Hematopoietic multipotent progenitor cell treated with erythropoietin and hydrocortisone succinate and interleukin-3 and kit ligand, for 6 days (in vitro differentiated cells): ENCODE data around the gene APP.
"Not testable (repeated sequence)": the region's sequence is repeated elsewhere in the genome, so short reads cannot be mapped to it uniquely, and the experiment has no call there.

ENCODE experiments used
- DNase-seq: peaks from one replicate; pipeline ENCODE4 v3.0.0-alpha.2; 2015

APP gene

GRCh38 chr21:26159869-26160268, 10.7 kb downstream of the APP start:
- no peak for DNase-seq

- DNase-seq, result no peak
Measured at GRCh38 chr21:26157801-26158200, 12.8 kb downstream of the APP start.

DNA sequence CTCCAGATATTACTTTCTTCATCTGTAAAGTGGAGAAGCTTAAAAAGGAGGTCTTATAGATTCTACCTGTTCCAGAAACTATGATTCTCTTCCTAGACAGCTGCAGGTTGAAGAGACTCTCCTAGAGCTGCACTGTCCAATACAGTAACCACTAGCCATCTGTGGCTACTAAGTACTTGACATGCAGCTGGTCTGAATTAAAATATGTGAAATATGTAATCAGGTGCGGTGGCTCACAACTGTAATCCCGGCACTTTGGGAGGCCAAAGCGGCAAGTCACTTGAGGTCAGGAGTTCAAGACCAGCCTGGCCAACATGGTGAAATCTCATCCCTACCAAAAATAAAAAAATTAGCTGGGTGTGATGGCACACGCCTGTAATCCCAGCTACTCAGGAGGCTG, 15.8 kb downstream of the APP start:
- DNase-seq, result no peak

DNA sequence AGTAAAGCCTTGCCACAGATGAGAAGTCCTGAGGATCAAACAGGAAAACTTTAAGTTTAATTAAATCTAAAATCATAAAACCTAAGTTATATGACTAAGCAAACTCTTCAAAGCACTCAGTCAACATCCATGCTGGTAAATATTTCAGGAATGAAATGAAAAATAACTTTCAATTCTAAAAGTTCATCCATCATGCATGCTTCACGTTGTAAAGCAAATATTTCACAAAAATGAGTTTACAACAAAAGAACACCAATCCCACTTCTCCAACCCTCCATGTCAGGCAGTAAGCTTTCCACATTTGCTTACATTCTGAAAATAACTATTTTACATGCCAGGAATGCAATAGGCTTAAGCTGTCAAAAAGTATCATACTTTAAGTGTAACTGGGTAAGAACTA, 16.8 kb downstream of the APP start:
- DNase-seq, result no peak

- DNase-seq, result no peak
Measured at GRCh38 chr21:26148840-26149354, 21.7 kb downstream of the APP start.

DNA sequence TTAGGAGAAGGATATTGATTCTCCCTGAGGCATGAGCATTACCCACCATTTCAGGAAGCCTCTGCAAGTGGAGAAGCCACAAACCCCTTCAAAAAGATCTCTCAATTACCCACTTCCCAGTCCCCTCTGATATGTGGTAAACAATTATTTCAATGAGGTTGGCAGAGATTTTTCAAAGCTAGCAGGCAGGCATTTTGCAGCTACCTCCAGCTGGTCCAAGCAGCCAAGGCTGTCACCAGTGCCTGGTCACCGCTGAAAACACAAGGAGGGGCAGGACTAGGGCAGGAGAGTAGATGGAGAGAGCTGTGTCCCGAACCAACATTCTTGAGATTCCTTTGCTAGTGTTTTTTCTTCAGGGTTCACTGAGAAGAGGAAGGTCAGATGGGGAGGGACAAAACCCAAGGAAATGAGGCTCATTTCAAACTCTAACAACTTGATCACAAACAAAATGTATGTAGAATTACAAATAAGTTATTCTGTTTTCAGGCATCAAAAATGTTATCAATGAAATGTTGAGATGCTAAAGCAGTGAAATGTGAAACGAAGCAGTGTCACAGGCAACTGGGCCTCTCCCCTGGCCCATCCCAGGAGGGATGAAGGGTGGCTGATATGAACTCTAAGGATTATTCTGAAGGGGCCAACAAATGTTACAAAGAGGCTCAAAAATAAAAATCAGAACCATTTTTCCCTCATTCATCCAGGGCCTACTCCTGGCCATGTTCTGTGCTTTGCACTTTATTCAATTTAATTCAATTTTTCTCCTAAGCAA, 22.3 kb downstream of the APP start:
- no peak for DNase-seq

- no peak for DNase-seq
Measured at GRCh38 chr21:26147535-26147934, 23.0 kb downstream of the APP start.

DNA sequence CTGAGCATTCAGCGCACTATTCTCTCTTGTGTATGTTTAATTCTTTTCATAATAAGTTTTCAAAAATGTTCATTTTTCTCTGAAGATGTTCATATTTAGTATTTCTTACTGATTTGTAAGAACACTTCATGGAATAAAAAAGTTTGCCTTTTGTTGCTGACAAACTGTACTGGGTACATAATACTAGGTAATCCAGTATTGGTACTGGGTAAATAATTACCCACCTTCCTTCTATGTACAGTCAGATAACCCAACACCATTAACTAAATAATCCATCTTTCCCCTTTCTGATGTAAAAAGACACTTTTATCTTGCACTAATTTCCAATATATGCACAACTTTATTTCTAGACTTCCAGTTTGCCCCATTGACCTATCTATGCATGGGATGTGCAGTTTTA, 23.9 kb downstream of the APP start:
- no peak for DNase-seq

DNA sequence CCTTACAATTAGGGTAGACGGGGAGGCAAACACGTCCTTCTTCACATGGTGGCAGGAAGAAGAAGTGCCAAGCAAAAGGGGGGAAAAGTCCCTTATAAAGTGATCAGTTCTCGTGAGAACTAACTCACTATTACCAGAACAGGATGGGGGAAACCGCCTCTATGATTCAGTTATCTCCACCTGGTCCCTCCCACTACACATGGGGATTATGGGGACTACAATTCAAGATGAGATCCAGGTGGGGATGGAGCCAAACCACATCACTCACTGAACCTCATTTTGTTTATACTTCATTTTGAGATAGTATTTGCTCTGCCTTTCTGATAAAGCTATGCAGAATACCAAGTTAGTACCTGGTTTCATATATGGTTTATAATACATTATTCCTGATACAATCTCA, 26.5 kb downstream of the APP start:
- no peak for DNase-seq

- no peak for DNase-seq
Measured at GRCh38 chr21:26142363-26142762, 28.2 kb downstream of the APP start.

DNA sequence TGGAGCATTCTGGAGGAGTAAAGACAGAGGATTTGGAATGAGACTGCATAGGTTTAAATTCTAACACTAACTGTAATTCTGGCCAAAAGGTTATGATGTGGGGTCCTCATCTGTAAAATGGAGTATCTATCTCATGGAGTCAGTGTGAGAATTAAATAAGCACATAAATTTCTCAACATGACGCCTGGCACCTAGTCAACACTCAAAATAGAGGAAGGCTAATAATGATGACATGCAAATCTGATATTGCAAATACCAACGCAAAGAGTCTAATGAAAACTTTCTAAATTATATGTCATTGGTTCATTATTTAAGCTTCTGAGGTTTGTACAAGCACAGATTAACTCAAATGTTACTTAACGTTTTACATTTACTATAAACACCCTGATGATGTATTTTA, 29.6 kb downstream of the APP start:
- DNase-seq, result no peak

DNA sequence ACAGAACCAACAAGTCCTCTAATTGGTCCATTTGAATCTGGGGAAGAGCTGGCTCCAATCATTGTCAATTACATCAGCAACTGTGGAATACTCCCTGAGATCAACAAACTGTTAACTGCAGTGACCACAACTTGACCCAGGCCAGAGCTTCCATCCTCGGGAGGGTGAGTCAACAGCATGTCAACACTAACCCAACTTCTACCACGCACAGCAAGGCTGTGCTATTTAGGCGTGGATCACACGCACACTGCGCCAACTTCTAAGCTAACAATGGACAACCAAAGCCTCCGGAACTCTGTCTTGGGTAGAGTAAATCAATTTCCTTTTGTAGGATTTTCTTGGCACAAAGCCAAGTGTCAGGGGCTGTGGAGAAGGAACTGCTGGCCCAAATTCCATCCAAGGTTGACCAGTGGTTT, 30.4 kb downstream of the APP start:
- DNase-seq, result no peak

DNA sequence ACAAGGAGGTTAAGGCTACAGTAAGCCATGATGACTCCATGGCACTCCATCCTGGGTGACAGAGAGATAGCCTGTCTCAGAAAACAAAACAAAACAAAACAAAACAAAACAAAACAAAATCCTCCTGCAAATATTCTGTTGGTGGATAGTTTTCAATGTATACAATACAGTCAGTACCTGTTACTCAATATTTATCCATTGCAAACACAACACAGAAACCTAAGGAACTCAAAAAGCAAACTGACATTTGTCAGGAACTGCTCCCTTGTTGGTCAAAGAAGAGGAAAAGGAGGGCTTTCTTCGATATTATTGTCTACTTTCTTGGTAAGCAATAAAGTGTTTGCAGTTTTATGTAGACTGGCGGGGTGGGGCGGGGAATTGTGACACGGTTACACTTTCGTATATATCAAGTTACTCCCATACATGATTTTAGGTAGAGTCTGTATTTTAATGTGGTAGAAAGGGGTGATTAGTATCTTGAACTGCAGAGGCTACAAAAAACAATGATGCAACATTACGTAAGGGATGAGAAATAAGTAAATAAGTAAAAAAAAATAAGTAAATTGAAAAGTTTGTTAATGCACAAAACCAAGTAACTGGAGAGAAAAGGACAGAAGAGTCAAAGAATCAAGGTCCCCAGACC, 31.8 kb downstream of the APP start:
- DNase-seq, result no peak

GRCh38 chr21:26137379-26138060, 33.0 kb downstream of the APP start:
- no peak for DNase-seq

DNA sequence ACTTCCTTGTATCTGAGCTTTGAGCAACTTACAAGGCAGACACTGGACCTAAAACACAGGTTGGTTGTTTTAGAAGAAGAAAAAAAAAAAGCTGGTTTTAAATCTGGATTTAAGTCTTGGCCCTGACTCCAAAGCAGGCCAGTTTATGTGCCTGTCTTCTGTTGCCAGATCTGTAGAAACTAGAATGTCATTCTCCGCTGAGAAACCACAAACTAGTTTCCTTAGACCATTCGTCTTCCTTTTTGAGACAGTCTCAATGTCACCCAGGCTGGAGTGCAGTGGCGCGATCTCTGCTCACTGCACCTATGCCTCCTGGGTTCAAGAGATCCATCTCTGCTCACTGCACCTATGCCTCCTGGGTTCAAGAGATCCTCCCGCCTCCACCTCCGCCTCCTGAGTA, 33.9 kb downstream of the APP start:
- DNase-seq, result peak; percentile 21

DNA sequence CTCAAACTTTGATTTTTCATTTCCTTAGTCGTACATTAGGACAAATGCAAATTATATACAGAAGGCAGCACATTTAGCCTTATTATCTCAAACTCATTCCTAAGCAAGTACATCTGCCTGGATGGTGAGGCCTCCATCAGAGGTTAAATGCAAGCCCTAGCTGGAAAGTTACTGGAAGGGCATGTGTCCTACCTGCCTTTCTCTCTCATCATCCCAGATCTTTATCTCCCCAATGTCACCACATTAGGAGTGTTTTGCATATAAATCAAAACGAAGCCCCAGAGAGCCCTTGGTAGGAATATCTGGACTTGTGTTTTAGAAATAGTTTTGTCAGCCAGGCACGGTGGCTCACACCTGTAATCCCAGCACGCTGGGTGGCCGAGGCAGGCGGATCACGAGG, 35.0 kb downstream of the APP start:
- no peak for DNase-seq

GRCh38 chr21:26131554-26131953, 39.0 kb downstream of the APP start:
- no peak for DNase-seq

GRCh38 chr21:26131053-26131452, 39.5 kb downstream of the APP start:
- DNase-seq, result not testable (repeated sequence)

DNA sequence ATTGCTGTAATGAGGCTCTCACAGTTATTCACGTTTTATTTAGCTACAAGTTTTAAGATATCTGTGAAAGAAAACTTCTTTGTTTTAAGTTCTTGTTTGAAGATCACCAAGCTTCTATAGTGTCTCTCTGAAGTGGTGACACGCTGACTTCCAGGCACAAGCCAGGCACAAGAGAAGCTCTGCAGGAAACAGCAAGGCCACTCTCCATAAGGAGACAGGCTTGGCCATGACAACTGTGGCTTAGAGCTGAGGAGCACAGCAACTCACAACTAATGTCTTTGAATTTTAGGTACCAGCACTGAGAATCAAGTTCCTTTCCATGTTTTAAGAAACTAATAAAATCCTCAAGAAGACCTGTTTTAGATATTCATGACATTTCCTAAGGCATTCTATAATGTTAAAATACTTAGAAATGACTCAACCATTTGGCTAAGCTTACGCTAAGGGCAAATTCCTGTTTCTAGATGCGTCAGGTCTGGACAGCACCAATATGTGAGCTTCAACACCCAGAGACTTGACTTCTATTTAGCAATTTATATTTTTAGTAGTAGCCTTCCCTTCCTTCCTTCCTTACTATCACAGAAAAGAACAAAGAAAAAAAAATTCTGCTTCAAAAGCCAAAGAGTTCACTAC, 40.2 kb downstream of the APP start:
- DNase-seq, result no peak

DNA sequence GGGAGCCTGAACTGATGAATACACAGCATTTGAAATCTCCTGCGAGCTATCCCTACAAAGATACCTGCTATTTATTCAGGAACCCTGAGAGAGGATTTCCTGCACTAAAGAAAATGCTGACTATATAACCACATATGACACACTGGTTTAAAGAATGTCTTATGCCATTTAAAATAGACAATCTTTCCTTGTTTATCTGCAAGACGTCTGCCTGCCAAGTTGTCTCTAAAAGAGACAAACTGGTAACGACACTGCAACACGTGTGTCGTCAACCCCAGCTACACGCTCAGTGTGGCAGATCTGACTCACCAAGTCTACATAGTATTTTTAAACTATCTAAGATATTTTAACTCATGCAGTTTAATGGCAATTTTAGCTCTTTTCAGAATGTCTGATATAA, 42.7 kb downstream of the APP start:
- no peak for DNase-seq

- DNase-seq, result no peak
Measured at GRCh38 chr21:26127073-26127814, 43.3 kb downstream of the APP start.

DNA sequence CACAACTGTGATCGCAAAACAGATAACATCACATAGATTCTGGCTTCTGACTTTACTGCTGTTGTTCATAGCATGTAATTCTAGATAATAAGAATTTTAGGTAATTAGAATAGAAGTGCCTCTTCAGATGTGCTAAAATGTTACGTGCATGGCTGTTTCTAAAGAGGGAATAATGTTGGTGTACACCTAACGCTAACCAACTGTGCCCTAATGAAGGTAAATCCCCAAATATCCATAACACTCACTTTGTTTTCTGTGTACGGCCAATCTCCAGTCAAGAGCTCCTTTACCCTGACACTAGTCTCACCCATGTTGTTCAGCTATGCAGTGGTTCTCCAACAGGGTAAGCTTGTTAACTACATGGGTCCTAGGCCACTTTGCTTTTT, 44.4 kb downstream of the APP start:
- DNase-seq, result no peak
